ENCODE results near the gene LIPC.
"Not testable (repeated sequence)": the region's sequence is repeated elsewhere in the genome, so short reads cannot be mapped to it uniquely, and the experiment has no call there.

LIPC gene

DNA sequence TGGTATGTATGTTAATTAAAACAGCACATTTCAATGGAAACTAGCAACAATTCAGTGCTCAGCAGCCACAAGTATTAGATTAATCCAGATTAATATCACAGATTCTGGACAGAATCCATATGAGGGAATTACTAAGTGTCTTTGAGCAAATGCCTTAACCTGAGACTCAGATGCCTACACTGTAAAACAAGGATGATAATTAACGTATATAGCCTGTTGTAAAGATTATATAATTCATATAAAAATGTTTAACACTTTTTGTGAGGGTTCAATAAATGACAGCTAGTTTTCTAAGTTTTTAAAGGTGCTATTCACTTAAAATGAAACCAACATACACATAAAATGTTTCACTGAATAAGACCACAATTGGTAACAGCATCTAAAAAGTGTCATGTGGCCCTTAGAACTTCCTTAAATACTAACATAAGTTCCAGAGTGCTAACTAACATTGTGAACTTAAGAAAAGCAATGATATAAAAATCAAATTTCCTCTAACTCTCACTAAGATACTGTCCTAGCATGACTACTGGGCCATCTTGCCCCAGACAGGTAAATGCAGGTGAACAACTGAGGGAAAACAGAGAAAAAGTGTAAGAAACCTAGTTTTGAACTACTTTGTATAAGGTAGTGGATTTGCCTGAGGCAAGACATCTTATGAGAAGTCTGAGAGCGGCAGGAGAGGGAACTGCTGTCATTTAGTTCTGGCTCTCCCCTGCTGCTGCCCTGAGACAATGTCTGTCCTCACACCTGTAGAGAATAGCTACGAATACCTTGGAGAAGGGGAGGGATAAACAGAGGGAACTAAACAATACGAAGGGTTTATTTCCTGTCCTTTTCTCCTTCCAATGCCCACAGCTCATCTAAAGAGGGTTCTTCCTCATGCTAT is 166.4 kb downstream of the LIPC start:
- Histone ChIP-seq H4K20me1 (ENCODE audit: low read depth, low read length) (no peaks in the 10 kb centered on the region), H3K9me3 (ENCODE audit: insufficient read depth, low read length) (no peaks in the 10 kb centered on the region), H3K36me3 (ENCODE audit: low read length) (no peaks in the 10 kb centered on the region; the same call in 1 of the 2 replicates), H3K9ac (ENCODE audit: low read length) (no peak overlapping the region), H3K27me3 (ENCODE audit: low read length) (no peaks in the 10 kb centered on the region), H3K4me2 (ENCODE audit: low read depth, low read length, poor library complexity, severe bottlenecking) (no peak overlapping the region), H3F3A (ENCODE audit: insufficient read depth) (no peaks in the 10 kb centered on the region), H2AFZ (ENCODE audit: low read depth, low read length, severe bottlenecking) (no peak overlapping the region), H3K9me2 (replicated peaks; ENCODE audit: insufficient read depth, low read length) (no peaks in the 10 kb centered on the region), H3K4me3 (ENCODE audit: insufficient read depth, low read length, poor library complexity, severe bottlenecking) (no peak overlapping the region), H3K79me2 (ENCODE audit: insufficient read depth, low read length) (no peaks in the 10 kb centered on the region), H3K27ac (ENCODE audit: low read depth, low read length) (no peak overlapping the region)
- TF ChIP-seq CTCF (IDR thresholded peaks at IDR 0.05; ENCODE audit: insufficient read depth, low read length, poor library complexity, severe bottlenecking) (no peak), EZH2phosphoT487 (conservative IDR thresholded peaks at IDR 0.05; ENCODE audit: low read length) (no peak)

GRCh38 chr15:58598829-58599210 is 167.0 kb downstream of the LIPC start:
- H3K79me2 ChIP-seq (ENCODE audit: insufficient read depth, low read length) = no peaks in the 10 kb centered on the region
- no peaks in the 10 kb centered on the region for H3F3A ChIP-seq (ENCODE audit: insufficient read depth)
- H3K27ac ChIP-seq (ENCODE audit: low read depth, low read length) = no peak overlapping the region
- TF ChIP-seq EZH2phosphoT487 (conservative IDR thresholded peaks at IDR 0.05; ENCODE audit: low read length) (no peak), CTCF (IDR thresholded peaks at IDR 0.05; ENCODE audit: insufficient read depth, low read length, poor library complexity, severe bottlenecking) (no peak)
- H3K27me3 ChIP-seq (ENCODE audit: low read length) = no peaks in the 10 kb centered on the region
- H3K36me3 ChIP-seq (ENCODE audit: low read length) = no peaks in the 10 kb centered on the region; the same call in 1 of the 2 replicates
- H3K4me3 ChIP-seq (ENCODE audit: insufficient read depth, low read length, poor library complexity, severe bottlenecking) = no peak overlapping the region
- H2AFZ ChIP-seq (ENCODE audit: low read depth, low read length, severe bottlenecking) = no peak overlapping the region
- no peak overlapping the region for H3K4me2 ChIP-seq (ENCODE audit: low read depth, low read length, poor library complexity, severe bottlenecking)
- no peaks in the 10 kb centered on the region for H4K20me1 ChIP-seq (ENCODE audit: low read depth, low read length)
- H3K9ac ChIP-seq (ENCODE audit: low read length) = no peak overlapping the region
- no peaks in the 10 kb centered on the region for H3K9me3 ChIP-seq (ENCODE audit: insufficient read depth, low read length)
- H3K9me2 ChIP-seq (replicated peaks; ENCODE audit: insufficient read depth, low read length) = no peaks in the 10 kb centered on the region

GRCh38 chr15:58602823-58603222 is 171.0 kb downstream of the LIPC start:
- no peak for TF ChIP-seq EZH2phosphoT487 (conservative IDR thresholded peaks at IDR 0.05; ENCODE audit: low read length)
- no peak for TF ChIP-seq CTCF (IDR thresholded peaks at IDR 0.05; ENCODE audit: insufficient read depth, low read length, poor library complexity, severe bottlenecking)
- H3F3A ChIP-seq (ENCODE audit: insufficient read depth) = no peaks in the 10 kb centered on the region
- no peak overlapping the region for H3K4me3 ChIP-seq (ENCODE audit: insufficient read depth, low read length, poor library complexity, severe bottlenecking)
- H4K20me1 ChIP-seq (ENCODE audit: low read depth, low read length) = no peaks in the 10 kb centered on the region
- no peaks in the 10 kb centered on the region for H3K9me3 ChIP-seq (ENCODE audit: insufficient read depth, low read length)
- no peak overlapping the region for H3K9ac ChIP-seq (ENCODE audit: low read length)
- no peak overlapping the region for H3K4me2 ChIP-seq (ENCODE audit: low read depth, low read length, poor library complexity, severe bottlenecking)
- H3K79me2 ChIP-seq (ENCODE audit: insufficient read depth, low read length) = no peaks in the 10 kb centered on the region
- no peaks in the 10 kb centered on the region; the same call in 1 of the 2 replicates for H3K36me3 ChIP-seq (ENCODE audit: low read length)
- H3K27me3 ChIP-seq (ENCODE audit: low read length) = no peaks in the 10 kb centered on the region
- no peak overlapping the region for H2AFZ ChIP-seq (ENCODE audit: low read depth, low read length, severe bottlenecking)
- no peak overlapping the region for H3K27ac ChIP-seq (ENCODE audit: low read depth, low read length)
- H3K9me2 ChIP-seq (replicated peaks; ENCODE audit: insufficient read depth, low read length) = no peaks in the 10 kb centered on the region

DNA sequence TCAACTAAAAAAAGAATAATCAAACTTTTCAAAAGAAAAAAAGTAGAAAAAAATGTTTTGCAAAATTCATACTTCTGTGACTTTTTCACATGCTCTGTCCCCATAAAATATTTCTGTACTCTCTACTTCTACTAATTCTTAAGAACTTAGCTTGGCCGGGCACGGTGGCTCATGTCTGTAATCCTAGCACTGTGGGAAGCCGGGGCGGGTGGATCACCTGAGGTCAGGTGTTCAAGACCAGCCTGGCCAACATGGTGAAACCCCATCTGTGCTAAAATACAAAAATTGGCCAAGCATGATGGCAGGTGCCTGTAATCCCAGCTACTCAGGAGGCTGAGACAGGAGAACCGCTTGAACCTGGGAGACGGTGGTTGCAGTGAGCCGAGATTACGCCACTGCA is 172.1 kb downstream of the LIPC start:
- H3K36me3 ChIP-seq (ENCODE audit: low read length); H3K9me2 ChIP-seq (replicated peaks; ENCODE audit: insufficient read depth, low read length); H3K27ac ChIP-seq (ENCODE audit: low read depth, low read length); H3K9me3 ChIP-seq (ENCODE audit: insufficient read depth, low read length); H3K4me3 ChIP-seq (ENCODE audit: insufficient read depth, low read length, poor library complexity, severe bottlenecking); H3K9ac ChIP-seq (ENCODE audit: low read length); H3K79me2 ChIP-seq (ENCODE audit: insufficient read depth, low read length); H4K20me1 ChIP-seq (ENCODE audit: low read depth, low read length); H3K27me3 ChIP-seq (ENCODE audit: low read length); H2AFZ ChIP-seq (ENCODE audit: low read depth, low read length, severe bottlenecking); H3F3A ChIP-seq (ENCODE audit: insufficient read depth); H3K4me2 ChIP-seq (ENCODE audit: low read depth, low read length, poor library complexity, severe bottlenecking): not testable (repeated sequence)
